EH (cell line): Measurements from ENCODE around the gene ARID4B.
A peak's percentile ranks its signal among the peaks of the same experiment; 100 is the strongest.
"Not testable (repeated sequence)": the region's sequence is repeated elsewhere in the genome, so short reads cannot be mapped to it uniquely, and the experiment has no call there.

ENCODE experiments used
- DNase-seq: peaks from one replicate; pipeline ENCODE4 v3.0.0-alpha.2; 2015; ENCODE audit warnings: low read depth

ARID4B gene

GRCh38 chr1:235159930-235160329 is 168.0 kb downstream of the ARID4B start:
- not testable (repeated sequence) for DNase-seq

GRCh38 chr1:235159284-235159683 is 168.7 kb downstream of the ARID4B start:
- DNase-seq, result not testable (repeated sequence)

- DNase-seq, result no peak
These were observed 169.3 kb downstream of the ARID4B start for GRCh38 chr1:235158680-235159079.

GRCh38 chr1:235157150-235157549 is 170.8 kb downstream of the ARID4B start:
- DNase-seq, result no peak

GRCh38 chr1:235156740-235157139 is 171.2 kb downstream of the ARID4B start:
- DNase-seq, result no peak

- no peak for DNase-seq
These were observed 171.7 kb downstream of the ARID4B start for GRCh38 chr1:235156265-235156664.

GRCh38 chr1:235152235-235152634 is 175.7 kb downstream of the ARID4B start:
- no peak for DNase-seq

- DNase-seq, result no peak
These were observed 176.9 kb downstream of the ARID4B start for GRCh38 chr1:235151033-235151432.

DNA sequence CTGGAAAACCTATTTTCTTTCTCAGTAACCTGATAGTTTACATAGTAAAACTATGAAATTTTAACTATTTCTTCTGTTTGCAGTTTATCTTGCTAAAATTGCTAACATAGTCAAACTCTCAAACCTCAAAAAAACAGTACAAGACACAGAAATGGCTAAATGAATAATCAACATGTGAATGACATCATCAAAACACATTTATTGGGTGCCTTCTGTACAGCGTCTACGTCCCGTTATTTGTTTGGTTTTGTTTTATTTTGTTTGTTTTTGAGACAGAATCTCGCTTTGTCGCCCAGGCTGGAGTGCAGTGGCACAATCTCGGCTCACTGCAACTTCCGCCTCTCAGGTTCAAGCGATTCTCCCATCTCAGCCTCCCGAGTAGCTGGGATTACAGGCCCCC is 178.2 kb downstream of the ARID4B start:
- DNase-seq, result no peak

- no peak for DNase-seq
These were observed 180.7 kb downstream of the ARID4B start for GRCh38 chr1:235147269-235147668.

DNA sequence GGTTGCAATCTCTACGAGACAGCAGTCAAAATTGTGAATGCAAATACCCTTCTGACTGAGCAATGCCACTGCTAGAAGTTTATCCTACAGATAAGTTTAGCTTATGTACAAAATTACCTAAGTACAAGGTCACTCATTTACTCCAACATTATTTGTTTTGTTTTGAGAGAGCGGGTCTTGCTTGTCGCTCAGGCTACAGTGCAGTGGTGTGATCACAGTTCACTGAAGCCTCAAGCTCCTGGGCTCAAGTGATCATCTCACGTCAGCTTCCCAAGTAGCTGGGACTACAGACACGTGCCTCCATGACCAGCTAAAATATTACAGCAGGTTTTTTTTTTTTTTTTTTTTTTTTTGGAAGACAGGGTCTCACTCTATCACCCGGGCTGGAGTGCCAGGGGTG is 182.3 kb downstream of the ARID4B start:
- no peak for DNase-seq

DNA sequence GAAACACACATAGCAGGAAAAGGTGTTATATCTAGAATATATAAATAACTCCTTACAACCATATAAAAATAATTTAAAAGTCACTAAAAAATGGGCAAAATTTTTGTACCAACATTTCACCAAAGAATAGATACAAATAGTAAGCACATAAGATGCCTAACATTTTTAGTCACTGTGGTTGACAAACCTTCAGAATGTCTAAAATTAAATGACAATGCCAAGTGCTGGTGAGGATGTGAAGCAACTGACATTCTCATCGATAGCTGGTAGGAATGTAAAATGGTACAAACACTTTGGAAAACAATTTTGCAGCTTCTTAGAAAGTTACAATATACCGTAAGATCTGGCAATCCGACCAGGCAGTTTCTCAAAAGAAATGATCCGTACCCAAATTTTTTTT is 185.0 kb downstream of the ARID4B start:
- no peak for DNase-seq

DNA sequence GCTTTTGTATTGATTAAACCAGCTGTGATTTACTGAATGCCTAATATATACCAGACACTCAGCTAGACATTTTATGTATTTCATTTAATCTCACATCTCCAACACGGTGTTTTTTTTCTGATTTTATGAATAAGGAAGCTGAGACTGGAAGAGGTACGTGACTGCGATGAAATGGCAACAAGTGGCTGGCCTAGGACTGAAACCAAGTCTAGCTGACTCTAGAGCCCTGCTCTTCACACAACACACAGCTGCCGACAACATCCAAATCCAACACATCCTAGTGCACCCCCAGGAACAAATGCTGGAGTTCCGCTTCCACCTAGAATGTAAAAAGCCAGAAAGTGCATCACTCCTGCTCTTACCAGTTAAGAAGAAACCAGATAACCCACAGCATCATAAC is 188.7 kb downstream of the ARID4B start:
- no peak for DNase-seq

DNA sequence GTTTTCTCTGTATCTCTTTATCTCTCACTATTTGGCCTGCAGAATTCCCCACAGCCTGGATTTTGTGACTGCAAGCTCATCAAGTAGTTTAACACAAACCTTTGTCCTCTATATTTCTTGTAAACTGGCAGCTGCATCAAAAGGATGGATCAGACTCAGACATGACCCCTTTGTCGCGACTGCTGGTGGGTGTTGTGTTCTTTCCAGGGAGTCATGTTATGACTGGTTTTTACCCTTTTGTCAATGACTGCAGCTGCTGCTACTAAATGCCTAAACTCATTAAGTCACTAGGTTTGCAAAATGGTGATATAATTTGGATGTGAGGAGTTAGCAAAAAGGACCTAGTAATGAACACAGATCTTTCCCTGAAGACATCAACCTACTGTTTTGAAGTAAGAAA is 189.2 kb downstream of the ARID4B start:
- DNase-seq, result no peak

DNA sequence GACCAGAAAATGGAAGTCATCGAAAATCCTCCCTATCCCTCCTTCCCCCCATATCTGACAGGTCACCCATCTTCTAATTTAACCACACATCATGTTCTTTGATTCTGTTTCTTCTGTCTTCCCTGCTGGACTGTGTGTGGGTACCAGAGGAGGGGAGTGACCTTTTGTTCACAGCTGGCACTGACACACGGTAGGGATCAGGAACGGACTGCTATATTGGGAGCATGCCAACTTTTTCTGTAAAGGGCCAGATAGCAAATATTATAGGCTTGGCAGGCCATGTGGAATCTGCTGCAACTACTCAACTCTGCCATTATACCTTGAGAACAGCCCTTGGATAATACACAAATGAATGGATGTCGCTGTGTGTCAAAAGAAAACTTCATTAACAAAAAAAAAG is 191.9 kb downstream of the ARID4B start:
- DNase-seq, result no peak

- DNase-seq, result no peak
These were observed 193.8 kb downstream of the ARID4B start for GRCh38 chr1:235134171-235134570.

- DNase-seq, result no peak
These were observed 194.9 kb downstream of the ARID4B start for GRCh38 chr1:235133086-235133485.

DNA sequence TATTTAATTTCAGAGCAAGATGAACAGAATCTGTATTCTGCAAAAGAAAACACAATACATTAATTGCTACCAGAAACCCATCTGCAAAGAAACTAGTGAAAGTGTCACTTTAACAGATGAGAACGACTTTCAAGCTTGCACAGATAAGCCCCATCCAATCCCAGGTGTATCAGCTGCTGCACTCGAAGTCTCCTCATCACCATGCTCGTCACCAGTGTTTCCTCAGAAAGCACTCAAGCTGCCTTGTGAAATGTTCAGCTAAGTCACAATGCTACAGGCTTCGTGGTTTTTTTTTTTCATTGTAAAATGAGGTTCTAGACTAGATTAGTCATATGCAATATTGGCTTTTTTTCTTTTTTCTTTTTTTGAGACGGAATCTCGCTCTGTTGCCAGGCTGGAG is 196.0 kb downstream of the ARID4B start:
- DNase-seq, result no peak

GRCh38 chr1:235130766-235131270 is 197.2 kb downstream of the ARID4B start:
- DNase-seq, result no peak

DNA sequence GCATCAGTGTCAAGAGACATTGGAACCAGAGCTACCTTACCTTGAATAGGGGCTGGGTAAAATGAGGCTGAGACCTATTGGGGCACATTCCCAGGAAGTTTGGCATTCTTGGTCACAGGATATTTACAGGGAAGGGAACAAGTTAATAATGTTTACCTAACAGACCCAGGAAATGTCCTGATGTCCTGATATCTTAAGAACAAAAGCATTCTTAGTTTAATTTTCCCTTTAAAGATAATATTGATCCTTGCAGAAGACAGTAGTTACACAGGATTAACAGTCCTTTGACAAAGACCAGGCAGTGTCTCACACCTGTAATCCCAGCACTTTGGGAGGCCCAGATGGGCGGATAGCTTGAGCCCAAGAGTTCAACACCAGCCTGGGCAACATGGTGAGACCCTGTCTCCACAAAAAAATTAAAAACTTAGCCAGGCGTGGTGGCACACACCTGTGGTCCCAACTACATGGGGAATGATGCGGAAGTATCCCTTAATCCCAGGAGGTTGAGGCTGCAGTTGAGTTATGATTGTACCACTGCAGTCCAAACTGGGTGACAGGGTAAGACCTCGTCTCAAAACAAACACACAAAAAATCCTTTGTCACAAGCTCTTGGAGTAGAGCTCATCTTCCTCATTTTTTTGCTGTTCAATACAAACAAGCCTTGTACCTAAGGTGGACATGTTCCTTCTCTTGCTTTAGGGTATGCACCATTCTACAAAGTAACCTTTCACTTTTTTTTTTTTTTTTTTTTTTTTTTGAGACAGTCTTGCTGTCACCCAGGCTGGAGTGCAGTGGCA is 198.0 kb downstream of the ARID4B start:
- DNase-seq, result no peak

DNA sequence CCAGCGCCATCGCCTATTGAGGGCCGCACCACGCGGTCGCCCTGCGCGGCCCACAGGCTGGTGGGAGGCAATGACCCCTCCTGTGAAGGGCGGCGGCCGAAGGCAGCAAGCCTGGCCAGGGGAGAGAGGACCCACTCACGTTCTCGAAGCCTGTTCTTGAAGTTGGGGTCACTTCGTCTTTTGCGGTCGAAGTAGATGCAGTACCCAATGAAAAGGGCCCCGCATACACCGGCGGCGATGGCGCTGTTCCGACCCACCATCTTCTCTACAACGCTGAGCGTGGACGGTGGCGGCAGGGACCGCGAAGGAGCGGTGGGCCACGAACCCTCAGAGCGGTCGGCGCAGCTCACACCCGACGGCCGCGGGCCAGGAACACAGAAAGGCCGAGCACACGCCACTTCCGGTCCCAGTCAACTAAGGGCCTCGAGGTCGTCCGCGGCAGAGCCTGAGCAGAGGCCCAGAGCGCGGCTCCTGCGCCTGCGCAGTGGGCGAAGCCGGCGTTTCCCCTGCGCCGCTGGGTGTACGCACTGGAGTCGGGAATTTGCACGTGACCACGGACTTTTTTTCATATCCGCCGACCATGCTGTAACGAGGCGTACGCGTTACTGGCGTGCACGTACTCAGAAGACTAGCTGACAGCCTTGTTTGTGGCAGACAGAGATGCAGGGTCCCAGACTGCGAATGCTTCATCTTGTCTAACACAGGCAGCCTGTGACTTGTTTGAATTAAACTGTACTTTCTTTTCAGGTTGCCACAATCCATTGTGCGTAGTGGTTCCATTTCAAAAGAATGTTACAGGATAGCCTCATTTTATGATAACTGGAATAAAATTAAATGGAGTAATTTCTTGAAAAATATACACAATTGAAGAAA is 199.3 kb downstream of the ARID4B start, which contains the start of gene TOMM20:
TOMM20 (minus strand) TSS at position 382 of the 873 bp plus-strand sequence; CDS start at position 260, 122 bp downstream.
- DNase-seq, result peak; percentile 98

- DNase-seq, result peak; percentile 25
These were observed 200.1 kb downstream of the ARID4B start for GRCh38 chr1:235127732-235128455.
